Activated B cell treated with CpG ODN at 0.5 μM for 24 hours (primary cell): ENCODE data around the gene HSD17B7. TPM values are rescaled to one million over a fixed set of nuclear protein-coding genes. Genes with fewer than 3 reads are reported as not detected.
A peak's percentile ranks its signal among the peaks of the same experiment; 100 is the strongest.

Source experiments
- ATAC-seq: fragments of 200-7000 bp; cut with Tn5 transposase; one replicate; pipeline ENCODE4 v1.10.0; 2021; ENCODE audit warnings: low read depth, mild to moderate bottlenecking, moderate library complexity
- CTCF ChIA-PET: fragments of 350-600 bp; sonication (Branson Sonifier 250); formaldehyde crosslinking; loops from one replicate; lab custom pipeline; 2021; ENCODE audit warnings: antibody characterized with exemption; lab: Charles Lee
- POLR2A ChIA-PET: fragments of 350-600 bp; sonication (Branson Sonifier 250); formaldehyde crosslinking; loops from one replicate; lab custom pipeline; 2021; ENCODE audit warnings: antibody characterized with exemption; lab: Charles Lee
- DNase-seq: peaks from one replicate; pipeline ENCODE4 v3.0.0; 2022
- H3K27ac Mint-ChIP-seq: one replicate; pipeline ENCODE4 v1.8.0; 2020; ENCODE audit warnings: mixed read lengths
- H3K27me3 Mint-ChIP-seq: one replicate; pipeline ENCODE4 v1.8.0; 2021; ENCODE audit warnings: mixed read lengths
- H3K36me3 Mint-ChIP-seq: one replicate; pipeline ENCODE4 v1.8.0; 2021; ENCODE audit warnings: low read depth, mixed read lengths
- H3K4me1 Mint-ChIP-seq: one replicate; pipeline ENCODE4 v1.8.0; 2021; ENCODE audit warnings: mixed read lengths
- H3K4me3 Mint-ChIP-seq: one replicate; pipeline ENCODE4 v1.8.0; 2020; ENCODE audit warnings: mild to moderate bottlenecking, mixed read lengths
- H3K9me3 Mint-ChIP-seq: one replicate; pipeline ENCODE4 v1.8.0; 2020; ENCODE audit warnings: mixed read lengths
- CTCF ChIP-seq: fragments of 200-600 bp; IDR thresholded peaks from one replicate; pipeline ENCODE4 v1.8.0; 2022; ENCODE audit warnings: antibody characterized with exemption, mild to moderate bottlenecking
- intact Hi-C: fragments of 100-400 bp; cut with micrococcal nuclease; formaldehyde crosslinking; loops from one replicate; pipeline ENCODE4 v1.15.1; 2024
- total RNA-seq: library from RNA; stranded (reverse); gene quantifications from 2 replicates; pipeline ENCODE4 v1.2.3, GENCODE V29; 2022

The HSD17B7 gene
- total RNA-seq, 1 donor from 2014 or later = 32.6 TPM

- peaks cover 12% of the 10 kb centered on the region for H3K27me3 Mint-ChIP-seq
- no peak overlapping the region for H3K4me3 Mint-ChIP-seq
- intact Hi-C loops = no loop called here
- no peak for ATAC-seq
- POLR2A ChIA-PET = no interaction called here
- CTCF ChIA-PET = interaction anchor here (1.2 kb wide), 1 partner anchor 13 kb away, joined by 4 read pairs; no protein-coding TSS in a partner anchor
- TF ChIP-seq CTCF = no peak
- no peaks in the 10 kb centered on the region for H3K36me3 Mint-ChIP-seq
- DNase-seq = no peak
- no peaks in the 10 kb centered on the region for H3K4me1 Mint-ChIP-seq
- H3K27ac Mint-ChIP-seq = no peak overlapping the region
- H3K9me3 Mint-ChIP-seq = peaks cover 13% of the 10 kb centered on the region
Observed at GRCh38 chr1:162840250-162840839, 49.8 kb downstream of the HSD17B7 start.

- no peak for TF ChIP-seq CTCF
- Mint-ChIP-seq H3K9me3 (peaks cover 4% of the 10 kb centered on the region), H3K4me3 (no peak overlapping the region), H3K27me3 (peaks cover 10% of the 10 kb centered on the region), H3K4me1 (no peaks in the 10 kb centered on the region), H3K36me3 (no peaks in the 10 kb centered on the region), H3K27ac (no peak overlapping the region)
- DNase-seq (no peak), ATAC-seq (no peak)
- intact Hi-C loops = no loop called here
- ChIA-PET CTCF (no interaction called here), POLR2A (no interaction called here)
Observed at GRCh38 chr1:162844153-162844552, 53.7 kb downstream of the HSD17B7 start.

GRCh38 chr1:162846256-162847212, 56.0 kb downstream of the HSD17B7 start:
- TF ChIP-seq CTCF = no peak
- POLR2A ChIA-PET = no interaction called here
- no peak for DNase-seq
- peaks cover 16% of the 10 kb centered on the region for H3K27me3 Mint-ChIP-seq
- intact Hi-C loops = loop anchor here (5.0 kb wide), 1 partner anchor 789 kb away; no protein-coding TSS in a partner anchor
- H3K9me3 Mint-ChIP-seq = no peaks in the 10 kb centered on the region
- no peaks in the 10 kb centered on the region for H3K4me1 Mint-ChIP-seq
- no peaks in the 10 kb centered on the region for H3K36me3 Mint-ChIP-seq
- H3K4me3 Mint-ChIP-seq = no peak overlapping the region
- CTCF ChIA-PET = interaction anchor here (1.5 to 4.2 kb wide), 3 partner anchors 12 to 470 kb away, joined by 3 to 28 read pairs (median 13); partner anchors contain the start of gene CCDC190
- H3K27ac Mint-ChIP-seq = no peak overlapping the region
- no peak for ATAC-seq

- Mint-ChIP-seq H3K27ac (no peak overlapping the region), H3K27me3 (peaks cover 15% of the 10 kb centered on the region), H3K4me1 (no peaks in the 10 kb centered on the region), H3K9me3 (no peaks in the 10 kb centered on the region), H3K36me3 (no peaks in the 10 kb centered on the region), H3K4me3 (no peak overlapping the region)
- ATAC-seq (no peak), DNase-seq (peak; percentile 53)
- ChIA-PET POLR2A (no interaction called here), CTCF (interaction anchor here (0.8 to 4.2 kb wide), 5 partner anchors 10 to 468 kb away, joined by 3 to 28 read pairs (median 6); partner anchors contain the start of gene CCDC190)
- intact Hi-C loops = loop anchor here (1.0 to 5.0 kb wide), 2 partner anchors 327 to 791 kb away; no protein-coding TSS in a partner anchor
- TF ChIP-seq CTCF = peak; percentile 68
Observed at GRCh38 chr1:162847839-162848453, 57.4 kb downstream of the HSD17B7 start.
